ENCODE measurements around the gene RASSF1. TPM values are rescaled to one million over a fixed set of nuclear protein-coding genes. Genes with fewer than 3 reads are reported as not detected.

The RASSF1 gene
- total RNA-seq, 1 donor from 2014 or later, result 68.3 TPM

- H3K4me1 Mint-ChIP-seq, result peaks cover 38% of the 10 kb centered on the region
- peaks cover 61% of the 10 kb centered on the region for H3K36me3 Mint-ChIP-seq (ENCODE audit: low read depth)
- intact Hi-C loops (cut with micrococcal nuclease), result no loop called here
These were observed 6.8 kb downstream of the RASSF1 start for GRCh38 chr3:50333744-50334328.

DNA sequence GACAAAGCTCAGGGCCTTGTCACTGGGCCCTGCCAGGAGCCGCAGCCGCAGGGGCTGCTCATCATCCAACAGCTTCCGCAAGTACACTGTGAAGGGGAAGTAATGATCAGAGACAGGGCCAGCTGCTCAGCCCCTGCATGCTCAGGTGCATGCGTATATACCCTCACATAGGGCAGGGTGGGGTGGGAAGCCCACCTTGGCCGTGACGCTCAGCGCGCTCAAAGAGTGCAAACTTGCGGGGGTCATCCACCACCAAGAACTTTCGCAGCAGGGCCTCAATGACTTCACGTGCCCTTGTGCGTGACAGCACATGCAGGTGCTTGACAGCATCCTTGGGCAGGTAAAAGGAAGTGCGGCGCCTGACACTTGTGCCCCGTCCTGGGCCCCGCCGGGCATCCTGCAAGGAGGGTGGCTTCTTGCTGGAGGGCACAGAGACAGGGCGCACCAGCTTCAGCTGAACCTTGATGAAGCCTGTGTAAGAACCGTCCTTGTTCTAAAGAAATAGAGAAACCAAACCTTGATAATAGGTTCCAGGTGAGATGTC lies 9.2 kb downstream of the RASSF1 start:
- Mint-ChIP-seq H3K27ac (no peak overlapping the region), H3K4me3 (no peak overlapping the region), H3K27me3 (no peaks in the 10 kb centered on the region), H3K36me3 (ENCODE audit: low read depth) (peaks cover 55% of the 10 kb centered on the region), H3K9me3 (no peaks in the 10 kb centered on the region), H3K4me1 (peaks cover 35% of the 10 kb centered on the region)
- DNase-seq, result no peak
- intact Hi-C loops (cut with micrococcal nuclease), result no loop called here

More at GRCh38 chr3:50333744-50334328, 6.8 kb downstream of the RASSF1 start:
- DNase-seq, result no peak
- Mint-ChIP-seq H3K27me3 (no peaks in the 10 kb centered on the region), H3K4me3 (peak overlapping the region; percentile 71), H3K27ac (peak overlapping the region; percentile 87), H3K9me3 (no peaks in the 10 kb centered on the region)

DNA sequence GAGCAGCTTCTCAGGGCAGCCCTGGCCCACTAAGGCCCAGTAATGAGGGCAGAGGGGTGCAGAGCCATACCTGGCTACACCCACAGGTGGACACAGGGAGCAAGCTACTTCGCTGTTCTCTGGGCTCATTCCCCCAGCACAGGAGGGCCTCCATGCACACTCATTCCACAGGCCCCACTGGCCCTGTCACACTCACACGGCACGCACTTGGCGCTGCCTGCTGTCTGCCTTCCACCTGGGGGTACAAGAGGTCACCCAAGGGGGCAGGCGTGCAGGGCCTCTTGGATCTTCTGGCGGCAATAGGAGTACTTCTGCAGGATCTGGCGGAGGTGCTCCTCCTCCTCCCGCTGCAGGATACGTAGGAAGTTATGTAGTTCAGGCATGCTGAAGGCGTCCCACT lies 10.3 kb downstream of the RASSF1 start:
- Mint-ChIP-seq H3K36me3 (ENCODE audit: low read depth) (peaks cover 48% of the 10 kb centered on the region), H3K27ac (no peak overlapping the region), H3K9me3 (no peaks in the 10 kb centered on the region), H3K4me1 (peaks cover 29% of the 10 kb centered on the region), H3K4me3 (no peak overlapping the region), H3K27me3 (no peaks in the 10 kb centered on the region)
- DNase-seq, result no peak
- intact Hi-C loops (cut with micrococcal nuclease), result no loop called here

DNA sequence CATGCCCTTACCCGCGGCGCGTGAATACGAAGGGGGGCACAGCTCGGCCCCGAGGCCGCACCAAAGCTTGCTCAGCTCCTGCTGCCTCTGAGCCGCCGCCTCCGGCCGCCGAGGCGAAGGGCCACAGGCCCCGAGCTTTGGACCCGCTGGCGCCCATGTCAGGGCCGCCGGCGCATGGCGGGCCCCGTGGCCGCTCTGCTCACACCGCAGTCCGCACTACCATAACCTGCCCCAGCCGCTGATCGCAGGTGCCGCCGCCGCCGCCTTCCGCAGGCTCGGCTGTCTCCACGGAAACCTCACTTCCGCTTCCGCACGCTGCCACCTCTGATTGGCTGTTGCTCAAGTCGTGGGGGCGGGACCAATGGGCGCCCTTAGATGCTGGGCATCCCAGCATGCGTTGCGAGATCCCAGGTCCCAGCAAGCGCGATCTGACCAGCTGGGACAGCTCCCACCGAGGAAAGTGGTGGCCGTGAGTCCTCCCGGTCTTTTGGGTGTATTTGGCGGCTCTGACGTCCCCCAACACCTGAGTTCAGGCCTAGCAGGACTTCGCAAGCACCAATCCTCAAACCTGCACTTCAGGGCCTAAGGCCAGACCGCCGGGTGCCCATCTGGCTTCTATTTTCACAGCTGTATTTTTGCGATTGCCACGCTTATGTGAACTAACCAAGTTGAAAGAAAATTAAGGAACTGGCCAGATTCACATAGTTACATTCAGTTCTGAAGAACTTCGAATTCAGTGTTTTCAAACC lies 12.5 kb downstream of the RASSF1 start, which contains the start of gene TUSC2:
Gene TUSC2, minus strand, starts transcription at position 281 of the 749 bp plus-strand sequence. Its CDS starts 124 bp downstream, at position 157.
- intact Hi-C loops (cut with micrococcal nuclease), result loop anchor here (1.0 to 10.0 kb wide), 3 partner anchors 9 to 1853 kb away; partner anchors contain the start of gene IFRD2
- Mint-ChIP-seq H3K4me1 (peaks cover 16% of the 10 kb centered on the region), H3K36me3 (ENCODE audit: low read depth) (peaks cover 40% of the 10 kb centered on the region)

GRCh38 chr3:50327129-50327528 lies 13.5 kb downstream of the RASSF1 start:
- no peaks in the 10 kb centered on the region for H3K9me3 Mint-ChIP-seq
- no peaks in the 10 kb centered on the region for H3K27me3 Mint-ChIP-seq
- intact Hi-C loops (cut with micrococcal nuclease), result loop anchor here (10.0 kb wide), 1 partner anchor 1852 kb away; no protein-coding TSS in a partner anchor
- H3K27ac Mint-ChIP-seq, result peak overlapping the region; percentile 75
- peaks cover 38% of the 10 kb centered on the region for H3K36me3 Mint-ChIP-seq (ENCODE audit: low read depth)
- H3K4me1 Mint-ChIP-seq, result peaks cover 17% of the 10 kb centered on the region
- DNase-seq, result peak; percentile 60
- peak overlapping the region; percentile 84 for H3K4me3 Mint-ChIP-seq

More for the DNA sequence above, 12.5 kb downstream of the RASSF1 start, which contains the start of gene TUSC2:
- H3K4me3 Mint-ChIP-seq, result peak within 1 kb of the TSS; percentile 84
- peak within 1 kb of the TSS; percentile 77 for H3K27ac Mint-ChIP-seq
- H3K27me3 Mint-ChIP-seq, result no peaks in the 10 kb centered on the region
- DNase-seq, result peak; percentile 99
- no peaks in the 10 kb centered on the region for H3K9me3 Mint-ChIP-seq

GRCh38 chr3:50326182-50326541 lies 14.5 kb downstream of the RASSF1 start:
- peaks cover 17% of the 10 kb centered on the region for H3K4me1 Mint-ChIP-seq
- H3K4me3 Mint-ChIP-seq, result peak overlapping the region; percentile 84
- H3K9me3 Mint-ChIP-seq, result no peaks in the 10 kb centered on the region
- H3K27ac Mint-ChIP-seq, result no peak overlapping the region
- intact Hi-C loops (cut with micrococcal nuclease), result loop anchor here (10.0 kb wide), 1 partner anchor 1851 kb away; no protein-coding TSS in a partner anchor
- no peaks in the 10 kb centered on the region for H3K27me3 Mint-ChIP-seq
- DNase-seq, result peak; percentile 57
- peaks cover 31% of the 10 kb centered on the region for H3K36me3 Mint-ChIP-seq (ENCODE audit: low read depth)

- H3K4me1 Mint-ChIP-seq, result peaks cover 18% of the 10 kb centered on the region
- H3K36me3 Mint-ChIP-seq (ENCODE audit: low read depth), result peaks cover 26% of the 10 kb centered on the region
- no peak overlapping the region for H3K27ac Mint-ChIP-seq
- intact Hi-C loops (cut with micrococcal nuclease), result loop anchor here (2.0 to 10.0 kb wide), 2 partner anchors 133 to 1851 kb away; no protein-coding TSS in a partner anchor
- H3K27me3 Mint-ChIP-seq, result no peaks in the 10 kb centered on the region
- no peak overlapping the region for H3K4me3 Mint-ChIP-seq
- no peaks in the 10 kb centered on the region for H3K9me3 Mint-ChIP-seq
- DNase-seq, result no peak
These were observed 15.0 kb downstream of the RASSF1 start for GRCh38 chr3:50325497-50326181.

- Mint-ChIP-seq H3K4me1 (peaks cover 23% of the 10 kb centered on the region), H3K27me3 (no peaks in the 10 kb centered on the region), H3K4me3 (no peak overlapping the region), H3K27ac (no peak overlapping the region), H3K9me3 (no peaks in the 10 kb centered on the region), H3K36me3 (ENCODE audit: low read depth) (peaks cover 20% of the 10 kb centered on the region)
- no peak for DNase-seq
- intact Hi-C loops (cut with micrococcal nuclease), result loop anchor here (2.0 to 10.0 kb wide), 2 partner anchors 132 to 1850 kb away; no protein-coding TSS in a partner anchor
These were observed 15.5 kb downstream of the RASSF1 start for GRCh38 chr3:50325113-50325480.

GRCh38 chr3:50324351-50325112 lies 16.1 kb downstream of the RASSF1 start:
- peak; percentile 90 for DNase-seq
- peaks cover 16% of the 10 kb centered on the region for H3K36me3 Mint-ChIP-seq (ENCODE audit: low read depth)
- no peaks in the 10 kb centered on the region for H3K9me3 Mint-ChIP-seq
- H3K4me1 Mint-ChIP-seq, result peaks cover 26% of the 10 kb centered on the region
- intact Hi-C loops (cut with micrococcal nuclease), result loop anchor here (2.0 to 10.0 kb wide), 2 partner anchors 132 to 1850 kb away; no protein-coding TSS in a partner anchor
- peak overlapping the region; percentile 28 for H3K27ac Mint-ChIP-seq
- H3K27me3 Mint-ChIP-seq, result no peaks in the 10 kb centered on the region
- no peak overlapping the region for H3K4me3 Mint-ChIP-seq

DNA sequence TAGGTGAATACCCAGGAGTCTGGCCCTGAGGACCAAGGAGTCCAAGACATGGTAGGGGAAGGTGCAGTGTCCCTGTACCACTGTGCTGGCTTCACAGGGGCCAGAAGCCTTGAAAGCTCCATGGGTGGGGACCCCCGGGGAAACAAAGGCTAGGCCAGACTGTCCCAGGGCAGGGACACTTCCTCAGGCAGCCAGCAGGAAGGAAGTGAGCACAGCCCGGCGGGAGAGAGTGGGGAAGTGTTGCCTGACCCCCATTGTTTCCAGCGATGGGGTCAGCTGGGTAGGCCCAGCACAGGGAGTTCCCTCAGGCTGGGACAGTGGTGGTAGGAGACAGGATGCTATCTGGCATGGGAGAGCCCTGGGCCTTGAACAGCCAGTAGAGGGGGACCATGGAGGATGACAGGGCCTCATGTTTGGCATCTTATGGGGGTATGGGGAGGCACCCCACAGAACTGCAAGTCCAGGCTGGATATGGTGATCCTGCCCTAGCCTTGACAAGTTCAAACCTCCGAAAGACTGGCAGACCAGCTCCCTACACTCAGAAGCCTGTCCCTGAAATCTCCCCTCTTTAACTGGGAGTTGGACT lies 16.9 kb downstream of the RASSF1 start:
- peak overlapping the region; percentile 7 for H3K27ac Mint-ChIP-seq
- H3K9me3 Mint-ChIP-seq, result no peaks in the 10 kb centered on the region
- no peak for DNase-seq
- H3K36me3 Mint-ChIP-seq (ENCODE audit: low read depth), result peaks cover 17% of the 10 kb centered on the region
- peaks cover 30% of the 10 kb centered on the region for H3K4me1 Mint-ChIP-seq
- no peak overlapping the region for H3K4me3 Mint-ChIP-seq
- H3K27me3 Mint-ChIP-seq, result no peaks in the 10 kb centered on the region
- intact Hi-C loops (cut with micrococcal nuclease), result loop anchor here (2.0 to 10.0 kb wide), 2 partner anchors 131 to 1849 kb away; no protein-coding TSS in a partner anchor

DNA sequence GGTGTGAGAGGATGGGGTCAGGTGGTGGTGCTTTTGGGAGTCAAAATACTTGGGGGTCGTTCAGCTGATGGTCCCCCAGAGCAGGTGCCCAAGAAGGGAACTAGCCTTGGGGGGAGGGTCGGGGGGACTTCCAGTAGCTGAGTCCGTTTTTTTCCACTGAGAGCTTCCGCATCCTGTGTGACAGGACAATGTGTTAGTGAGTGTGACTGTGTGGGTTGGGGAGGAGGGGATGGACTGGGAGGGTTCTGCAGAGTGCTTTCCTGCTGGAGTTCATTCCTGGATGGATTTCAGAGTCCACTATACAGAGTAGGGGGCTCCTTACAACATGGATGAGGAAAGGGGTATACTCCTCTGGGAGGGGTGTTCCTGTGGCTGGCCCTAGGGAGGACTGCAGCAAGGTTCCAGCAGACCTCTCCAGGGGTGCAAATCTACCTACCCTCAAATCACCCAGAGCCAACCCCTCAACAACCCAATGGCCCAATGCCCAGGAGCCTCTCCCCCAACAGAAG lies 17.5 kb downstream of the RASSF1 start:
- H3K4me1 Mint-ChIP-seq, result peaks cover 28% of the 10 kb centered on the region
- H3K36me3 Mint-ChIP-seq (ENCODE audit: low read depth), result peaks cover 17% of the 10 kb centered on the region
- H3K27ac Mint-ChIP-seq, result no peak overlapping the region
- H3K4me3 Mint-ChIP-seq, result no peak overlapping the region
- DNase-seq, result no peak
- intact Hi-C loops (cut with micrococcal nuclease), result loop anchor here (10.0 kb wide), 1 partner anchor 1848 kb away; no protein-coding TSS in a partner anchor
- H3K9me3 Mint-ChIP-seq, result no peaks in the 10 kb centered on the region
- H3K27me3 Mint-ChIP-seq, result no peaks in the 10 kb centered on the region

- Mint-ChIP-seq H3K9me3 (no peaks in the 10 kb centered on the region), H3K4me1 (peaks cover 28% of the 10 kb centered on the region), H3K4me3 (peak within 1 kb of the TSS; percentile 86), H3K27ac (peak within 1 kb of the TSS; percentile 92), H3K27me3 (no peaks in the 10 kb centered on the region), H3K36me3 (ENCODE audit: low read depth) (peaks cover 17% of the 10 kb centered on the region)
- DNase-seq, result no peak
- intact Hi-C loops (cut with micrococcal nuclease), result loop anchor here (10.0 kb wide), 1 partner anchor 1848 kb away; no protein-coding TSS in a partner anchor
These were observed 18.1 kb downstream of the RASSF1 start, which contains the start of gene HYAL2 for GRCh38 chr3:50322386-50323091. Gene HYAL2 (minus strand): TSS chr3:50322745. CDS start chr3:50320489, 2,256 bp downstream.
